ENCODE results near the gene SPEM2. TPM values are rescaled to one million over a fixed set of nuclear protein-coding genes. Genes with fewer than 3 reads are reported as not detected.
A peak's percentile ranks its signal among the peaks of the same experiment; 100 is the strongest.

SPEM2 gene
- total RNA-seq, 4 donors from 2014 or later, result not detected

GRCh38 chr17:7404737-7405349 lies 20.6 kb upstream of the SPEM2 start:
- no peak for DNase-seq
- H3K4me1 ChIP-seq, result peaks cover 13 to 42% (median 26%) of the 10 kb centered on the region in 3 donors
- WGBS, 2 donors, result no CpG with 5 or more reads among the region's 65 CpGs
- intact Hi-C loops (cut with DNase I), result no loop called here
- H3K9me3 ChIP-seq, result no peaks in the 10 kb centered on the region
- H3K36me3 ChIP-seq, result peaks cover 0 to 16% (median 0%) of the 10 kb centered on the region in 3 donors
- peak overlapping the region; percentile 85 to 95 (median 92) for H3K27ac ChIP-seq
- TF ChIP-seq POLR2A (IDR thresholded peaks at IDR 0.05), result peak in 2 of 4 donors; percentile 63 to 66
- no peak for TF ChIP-seq CTCF (IDR thresholded peaks at IDR 0.05)
- peak overlapping the region; percentile 43 to 92 (median 74) for H3K4me3 ChIP-seq
- H3K27me3 ChIP-seq, result peaks cover 0 to 10% (median 0%) of the 10 kb centered on the region in 4 donors

GRCh38 chr17:7405350-7406234 lies 19.8 kb upstream of the SPEM2 start:
- peaks cover 0 to 22% (median 0%) of the 10 kb centered on the region in 3 donors for H3K36me3 ChIP-seq
- 24% methylated on average over 13 of the region's 38 CpGs for WGBS, 2 donors
- no peaks in the 10 kb centered on the region for H3K9me3 ChIP-seq
- TF ChIP-seq CTCF (IDR thresholded peaks at IDR 0.05), result no peak
- peaks cover 13 to 42% (median 26%) of the 10 kb centered on the region in 3 donors for H3K4me1 ChIP-seq
- H3K27ac ChIP-seq, result peak overlapping the region; percentile 85 to 95 (median 92)
- peak overlapping the region; percentile 43 to 92 (median 74) for H3K4me3 ChIP-seq
- H3K27me3 ChIP-seq, result peaks cover 0 to 10% (median 0%) of the 10 kb centered on the region in 4 donors
- no peak for DNase-seq
- intact Hi-C loops (cut with DNase I), result no loop called here

- peak overlapping the region in 2 of 4 donors; percentile 90 to 93 for H3K27ac ChIP-seq
- peaks cover 0 to 10% (median 0%) of the 10 kb centered on the region in 4 donors for H3K27me3 ChIP-seq
- DNase-seq, result no peak
- H3K4me1 ChIP-seq, result peaks cover 13 to 42% (median 26%) of the 10 kb centered on the region in 3 donors
- intact Hi-C loops (cut with DNase I), result no loop called here
- no peaks in the 10 kb centered on the region for H3K9me3 ChIP-seq
- H3K36me3 ChIP-seq, result peaks cover 0 to 22% (median 0%) of the 10 kb centered on the region in 3 donors
- peak overlapping the region in 2 of 4 donors; percentile 80 to 92 for H3K4me3 ChIP-seq
- WGBS, 2 donors, result 60 to 64% methylated on average over 3 to 5 of the region's 12 CpGs
- TF ChIP-seq POLR2A (IDR thresholded peaks at IDR 0.05) (no peak), CTCF (IDR thresholded peaks at IDR 0.05) (no peak)
These were observed 19.1 kb upstream of the SPEM2 start for GRCh38 chr17:7406235-7406825.

- DNase-seq, result no peak
- Histone ChIP-seq H3K27ac (no peak overlapping the region), H3K4me1 (peaks cover 13 to 37% (median 26%) of the 10 kb centered on the region in 3 donors), H3K4me3 (no peak overlapping the region), H3K9me3 (no peaks in the 10 kb centered on the region), H3K36me3 (peaks cover 0 to 22% (median 0%) of the 10 kb centered on the region in 3 donors), H3K27me3 (peaks cover 0 to 10% (median 0%) of the 10 kb centered on the region in 4 donors)
- WGBS, 2 donors, result 82 to 87% methylated on average over 12 of the region's 13 CpGs
- intact Hi-C loops (cut with DNase I), result no loop called here
- no peak for TF ChIP-seq CTCF (IDR thresholded peaks at IDR 0.05)
These were observed 18.3 kb upstream of the SPEM2 start for GRCh38 chr17:7407082-7407481.
